ENCODE measurements around the gene PSKH1.
"Not testable (repeated sequence)": the region's sequence is repeated elsewhere in the genome, so short reads cannot be mapped to it uniquely, and the experiment has no call there.

PSKH1 gene

GRCh38 chr16:67892375-67892774, 679 bp upstream of the PSKH1 start:
- DNase-seq: no peak

DNA sequence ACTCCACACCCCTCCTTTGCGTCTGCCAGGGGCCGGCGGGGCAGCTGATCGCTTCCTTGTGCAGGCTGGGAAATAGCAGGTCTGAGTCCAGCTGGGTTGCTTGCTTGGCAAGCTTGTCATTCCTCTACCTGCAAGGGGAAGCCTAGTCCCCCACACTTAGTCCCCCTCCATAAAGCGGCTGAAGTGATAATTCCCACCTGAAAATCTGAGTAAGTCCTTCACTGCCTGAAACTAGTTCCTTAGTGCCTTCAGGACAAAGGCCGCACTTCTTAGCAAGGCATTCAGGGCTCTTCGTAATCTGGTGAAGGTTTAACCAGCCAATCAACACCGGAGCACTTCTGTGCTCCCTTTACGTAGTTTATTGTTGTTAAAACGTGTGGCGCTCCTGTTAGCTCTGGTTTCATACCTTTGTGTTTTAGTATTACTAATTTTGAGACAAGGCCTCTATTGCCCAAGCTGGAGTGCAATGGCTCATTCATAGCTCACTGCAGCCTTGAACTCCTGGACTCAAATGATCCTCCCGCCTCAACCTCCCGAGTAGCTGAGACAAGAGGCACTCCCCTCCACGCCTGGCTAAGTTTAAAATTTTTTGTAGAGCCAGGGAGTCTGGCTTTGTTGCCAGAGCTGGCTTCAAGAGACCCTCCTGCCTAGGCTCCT, 817 bp downstream of the PSKH1 start:
- no peak for DNase-seq

- no peak for DNase-seq
Measured at GRCh38 chr16:67897231-67897630, 4.2 kb downstream of the PSKH1 start.

DNA sequence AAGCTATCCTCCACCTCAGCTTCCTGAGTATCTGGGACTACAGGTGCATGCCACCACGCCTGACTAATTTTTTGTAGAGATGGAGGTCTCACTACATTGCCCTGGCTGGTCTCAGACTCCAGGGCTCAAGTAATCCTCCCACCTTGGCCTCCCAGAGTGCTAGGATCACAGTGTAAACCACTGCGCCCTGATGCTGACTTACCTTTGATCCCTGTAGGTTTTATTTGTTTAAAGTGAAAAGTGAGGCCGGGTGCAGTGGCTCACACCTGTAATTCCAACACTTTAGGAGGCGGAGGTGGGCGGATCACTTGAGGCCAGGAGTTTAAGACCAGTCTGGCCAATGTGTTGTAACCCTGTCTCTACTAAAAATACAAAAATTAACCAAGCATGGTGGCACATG, 8.7 kb downstream of the PSKH1 start:
- DNase-seq: no peak

DNA sequence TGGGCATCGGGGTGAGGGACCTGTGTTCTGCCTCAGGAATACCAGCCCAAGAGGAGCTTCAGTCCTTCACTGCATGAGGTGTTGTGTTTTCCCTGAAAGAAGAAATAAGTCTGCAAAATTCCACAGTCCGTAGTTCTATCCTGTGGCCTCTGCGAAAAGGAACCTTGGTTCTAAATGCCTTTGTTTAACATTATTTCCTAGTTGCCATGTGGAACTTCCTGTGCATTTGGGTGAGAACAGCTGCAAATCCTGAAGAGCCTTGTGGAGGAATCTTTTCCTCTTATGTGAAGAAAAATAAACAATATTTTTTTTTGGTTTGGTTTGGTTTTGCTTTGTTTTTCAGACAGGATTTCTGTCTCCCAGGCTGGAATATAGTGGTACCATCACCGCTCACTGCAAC, 9.8 kb downstream of the PSKH1 start:
- no peak for DNase-seq

DNA sequence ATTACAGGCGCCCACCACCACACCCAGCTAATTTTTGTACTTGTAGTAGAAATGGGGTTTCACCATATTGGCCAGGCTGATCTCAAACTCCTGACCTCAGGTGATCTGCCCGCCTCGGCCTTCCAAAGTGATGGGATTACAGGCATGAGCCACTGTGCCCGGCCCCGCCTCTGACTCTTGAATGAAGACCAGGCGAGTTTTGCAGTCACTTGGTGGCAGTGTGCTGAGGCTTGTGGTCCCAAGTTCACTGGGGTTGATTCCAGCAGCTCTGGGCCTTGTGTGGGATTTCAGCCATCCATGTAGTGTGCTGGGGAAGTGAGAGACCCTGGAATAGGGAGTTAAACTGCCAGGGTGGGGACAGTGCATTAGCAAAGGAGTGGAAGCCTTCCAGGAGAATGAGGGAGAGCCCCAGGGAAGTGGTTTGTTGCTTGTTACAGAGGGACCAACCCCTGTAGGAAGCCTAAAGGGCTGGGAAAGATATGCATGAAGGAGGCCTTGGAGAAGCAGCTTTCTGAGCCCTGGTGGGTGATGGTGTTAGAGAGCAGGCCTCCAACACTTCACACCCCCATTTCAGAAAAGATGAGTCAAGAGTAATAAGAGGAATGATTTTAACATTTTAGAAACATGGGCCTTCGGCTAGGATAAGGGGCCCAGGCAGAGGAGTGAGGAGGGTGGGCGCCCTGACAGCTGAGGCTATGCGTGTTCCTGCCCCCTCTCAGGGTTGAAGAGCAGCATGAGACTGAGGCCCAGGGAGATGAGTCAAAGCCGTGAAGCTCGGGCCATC, 14.5 kb downstream of the PSKH1 start:
- no peak for DNase-seq

DNA sequence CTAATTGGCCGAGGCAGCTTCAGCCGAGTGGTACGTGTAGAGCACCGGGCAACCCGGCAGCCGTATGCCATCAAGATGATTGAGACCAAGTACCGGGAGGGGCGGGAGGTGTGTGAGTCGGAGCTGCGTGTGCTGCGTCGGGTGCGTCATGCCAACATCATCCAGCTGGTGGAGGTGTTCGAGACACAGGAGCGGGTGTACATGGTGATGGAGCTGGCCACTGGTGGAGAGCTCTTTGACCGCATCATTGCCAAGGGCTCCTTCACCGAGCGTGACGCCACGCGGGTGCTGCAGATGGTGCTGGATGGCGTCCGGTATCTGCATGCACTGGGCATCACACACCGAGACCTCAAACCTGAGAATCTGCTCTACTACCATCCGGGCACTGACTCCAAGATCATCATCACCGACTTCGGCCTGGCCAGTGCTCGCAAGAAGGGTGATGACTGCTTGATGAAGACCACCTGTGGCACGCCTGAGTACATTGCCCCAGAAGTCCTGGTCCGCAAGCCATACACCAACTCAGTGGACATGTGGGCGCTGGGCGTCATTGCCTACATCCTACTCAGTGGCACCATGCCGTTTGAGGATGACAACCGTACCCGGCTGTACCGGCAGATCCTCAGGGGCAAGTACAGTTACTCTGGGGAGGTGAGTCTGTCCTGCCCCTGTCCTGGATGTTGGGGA, 16.1 kb downstream of the PSKH1 start:
- DNase-seq: no peak

GRCh38 chr16:67910158-67910557, 17.1 kb downstream of the PSKH1 start:
- DNase-seq: no peak

DNA sequence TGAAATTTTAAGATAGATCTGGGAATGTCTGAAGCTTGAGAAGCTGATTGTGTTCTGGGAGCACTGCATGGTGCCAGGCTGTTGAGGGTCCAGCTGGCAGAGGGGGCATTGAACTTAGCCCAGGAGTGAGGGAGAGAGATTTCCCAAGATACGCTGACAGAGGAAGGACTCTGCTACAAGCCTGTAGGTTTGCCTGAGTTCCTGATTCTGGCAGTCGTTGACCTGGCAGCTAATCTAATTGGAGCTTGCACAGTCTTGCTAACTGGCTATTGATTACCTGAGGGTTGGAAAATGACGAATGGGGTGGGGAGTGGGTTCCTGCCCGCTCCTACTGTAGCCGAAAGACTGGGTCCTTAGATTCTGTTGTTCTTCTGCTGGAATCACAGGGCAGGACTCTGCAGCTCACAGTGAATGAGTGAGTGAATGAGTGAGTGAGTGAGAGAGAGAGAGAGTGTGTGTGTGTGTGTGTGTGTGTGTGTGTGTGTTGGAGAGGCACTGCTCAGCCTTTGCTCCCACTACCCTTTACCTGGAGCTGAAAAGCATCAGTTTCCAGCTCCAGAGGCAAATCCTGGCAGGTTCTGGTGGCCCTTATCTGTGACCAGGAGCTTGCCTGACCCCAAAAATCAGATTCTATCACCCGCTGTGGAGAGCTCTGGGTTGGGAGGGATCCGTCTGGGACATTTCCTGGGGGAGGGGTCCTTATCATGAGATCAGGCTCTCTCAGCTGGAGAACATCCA, 21.9 kb downstream of the PSKH1 start:
- DNase-seq: no peak

DNA sequence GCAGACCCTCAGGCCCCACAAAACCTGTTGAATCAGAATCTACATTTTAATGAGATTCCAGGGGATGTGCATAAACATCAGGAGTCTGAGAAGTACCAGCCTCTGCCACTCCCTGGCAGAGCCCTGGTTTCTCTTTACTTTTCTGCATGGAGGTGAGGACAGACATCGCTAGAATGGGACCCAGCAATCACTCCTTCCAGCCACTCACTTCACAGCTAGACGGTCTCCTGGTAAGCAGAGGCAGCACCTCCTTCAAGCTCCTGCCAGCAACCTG, 22.4 kb downstream of the PSKH1 start:
- DNase-seq: not testable (repeated sequence)

GRCh38 chr16:67915831-67916723, 23.0 kb downstream of the PSKH1 start:
- DNase-seq: no peak

DNA sequence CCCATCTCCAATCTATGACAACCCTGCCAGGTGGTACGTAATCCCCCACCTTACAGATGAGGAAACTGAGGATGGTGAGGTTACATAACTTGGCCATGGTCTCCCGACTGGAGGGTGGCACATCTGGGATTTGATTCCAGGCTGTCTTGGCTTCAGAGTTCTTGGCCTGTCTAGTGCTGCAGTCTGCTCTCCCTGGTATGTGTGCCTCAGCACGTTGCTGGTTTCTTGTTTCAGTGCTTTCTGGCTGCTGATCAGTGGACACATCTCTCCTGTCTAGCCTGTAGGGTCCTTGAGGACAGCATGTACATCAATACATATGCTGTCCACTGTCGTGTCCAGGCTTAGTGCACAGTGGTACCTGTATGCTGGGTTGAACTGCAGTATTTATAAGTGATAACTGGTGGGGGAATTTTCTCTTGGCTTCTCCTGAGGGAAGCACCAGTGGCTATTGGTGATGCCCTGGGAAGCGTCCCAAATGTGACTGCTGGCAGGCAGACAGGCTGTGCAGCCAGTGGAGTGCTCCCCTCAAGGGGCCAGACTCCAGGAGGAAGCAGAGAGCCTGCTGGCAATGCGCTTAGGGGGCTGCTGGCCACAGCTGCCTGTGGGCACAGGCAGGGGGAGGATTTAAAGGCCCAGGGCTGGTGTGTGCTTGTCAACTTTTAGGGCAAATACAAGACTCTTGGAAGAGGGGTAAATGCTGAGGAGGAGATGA, 24.2 kb downstream of the PSKH1 start:
- DNase-seq: no peak

- peak; percentile 51 for DNase-seq
Measured at GRCh38 chr16:67917852-67918236, 24.8 kb downstream of the PSKH1 start.

GRCh38 chr16:67919622-67920221, 26.7 kb downstream of the PSKH1 start:
- no peak for DNase-seq

GRCh38 chr16:67922221-67922620, 29.2 kb downstream of the PSKH1 start:
- DNase-seq: no peak

- DNase-seq: no peak
Measured at GRCh38 chr16:67922740-67923139, 29.7 kb downstream of the PSKH1 start.

GRCh38 chr16:67923414-67924116, 30.5 kb downstream of the PSKH1 start:
- no peak for DNase-seq

- DNase-seq: no peak
Measured at GRCh38 chr16:67924140-67924906, 31.3 kb downstream of the PSKH1 start.

GRCh38 chr16:67926181-67926750, 33.2 kb downstream of the PSKH1 start:
- DNase-seq: no peak
